PFSK-1 (cell line): Measurements from ENCODE around the gene MRFAP1L1.
A peak's percentile ranks its signal among the peaks of the same experiment; 100 is the strongest.

Experiments used
- FOXP2 ChIP-seq: optimal IDR thresholded peaks from 2 replicates; pipeline ENCODE3; 2011; ENCODE audit warnings: borderline replicate concordance, control low read depth, inconsistent platforms; ENCODE audit not compliant: insufficient read depth; ENCODE audit errors: extremely low read length, extremely low read depth
- POLR2AphosphoS5 ChIP-seq: IDR thresholded peaks from 2 replicates; pipeline ENCODE4 v1.6.1; 2012; ENCODE audit warnings: low read depth, mild to moderate bottlenecking, control low read depth, low read length, moderate library complexity
- SIN3A ChIP-seq: IDR thresholded peaks from 2 replicates; pipeline ENCODE4 v1.6.1; 2012; ENCODE audit warnings: mild to moderate bottlenecking, low read length, moderate library complexity, borderline replicate concordance; ENCODE audit not compliant: insufficient read depth
- TAF1 ChIP-seq: IDR thresholded peaks from 2 replicates; pipeline ENCODE4 v1.6.1; 2012; ENCODE audit warnings: low read length, control low read depth, borderline replicate concordance; ENCODE audit not compliant: insufficient read depth
- TF ChIP-seq, protein P1 (sequence below), 2 experiments: IDR thresholded peaks; 2 replicates each; pipeline versions ENCODE4 v1.6.1 to v1.8.0; 2011 to 2012; ENCODE audit warnings: low read depth in 2 of 2, low read length in 2 of 2, control low read depth in 1 of 2, inconsistent platforms in 1 of 2, mild to moderate bottlenecking in 1 of 2, moderate library complexity in 1 of 2; ENCODE audit not compliant: insufficient read depth in 1 of 2

Gene MRFAP1L1

DNA sequence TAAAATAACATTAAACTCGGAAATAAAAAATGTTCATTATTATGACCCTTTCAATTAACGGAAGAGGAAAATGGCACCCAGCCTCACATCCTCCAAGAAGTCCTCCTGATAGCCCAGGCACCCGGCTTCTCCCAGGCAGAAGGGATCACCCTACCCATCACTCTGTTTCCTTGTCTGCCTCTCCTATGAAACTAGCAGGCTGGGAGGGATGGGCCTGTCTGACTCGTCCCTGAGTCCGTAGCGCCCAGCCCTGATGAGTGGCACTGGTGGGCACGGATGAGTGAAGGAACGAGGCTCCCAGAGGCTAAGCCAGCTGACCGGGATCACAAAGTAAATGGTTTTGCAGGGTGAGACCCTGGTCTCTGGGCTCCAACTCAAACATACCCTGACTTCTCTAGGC, 44.2 kb upstream of the MRFAP1L1 start:
- TF ChIP-seq SIN3A = no peak
- TF ChIP-seq POLR2AphosphoS5 = no peak
- TF ChIP-seq, protein P1, sequence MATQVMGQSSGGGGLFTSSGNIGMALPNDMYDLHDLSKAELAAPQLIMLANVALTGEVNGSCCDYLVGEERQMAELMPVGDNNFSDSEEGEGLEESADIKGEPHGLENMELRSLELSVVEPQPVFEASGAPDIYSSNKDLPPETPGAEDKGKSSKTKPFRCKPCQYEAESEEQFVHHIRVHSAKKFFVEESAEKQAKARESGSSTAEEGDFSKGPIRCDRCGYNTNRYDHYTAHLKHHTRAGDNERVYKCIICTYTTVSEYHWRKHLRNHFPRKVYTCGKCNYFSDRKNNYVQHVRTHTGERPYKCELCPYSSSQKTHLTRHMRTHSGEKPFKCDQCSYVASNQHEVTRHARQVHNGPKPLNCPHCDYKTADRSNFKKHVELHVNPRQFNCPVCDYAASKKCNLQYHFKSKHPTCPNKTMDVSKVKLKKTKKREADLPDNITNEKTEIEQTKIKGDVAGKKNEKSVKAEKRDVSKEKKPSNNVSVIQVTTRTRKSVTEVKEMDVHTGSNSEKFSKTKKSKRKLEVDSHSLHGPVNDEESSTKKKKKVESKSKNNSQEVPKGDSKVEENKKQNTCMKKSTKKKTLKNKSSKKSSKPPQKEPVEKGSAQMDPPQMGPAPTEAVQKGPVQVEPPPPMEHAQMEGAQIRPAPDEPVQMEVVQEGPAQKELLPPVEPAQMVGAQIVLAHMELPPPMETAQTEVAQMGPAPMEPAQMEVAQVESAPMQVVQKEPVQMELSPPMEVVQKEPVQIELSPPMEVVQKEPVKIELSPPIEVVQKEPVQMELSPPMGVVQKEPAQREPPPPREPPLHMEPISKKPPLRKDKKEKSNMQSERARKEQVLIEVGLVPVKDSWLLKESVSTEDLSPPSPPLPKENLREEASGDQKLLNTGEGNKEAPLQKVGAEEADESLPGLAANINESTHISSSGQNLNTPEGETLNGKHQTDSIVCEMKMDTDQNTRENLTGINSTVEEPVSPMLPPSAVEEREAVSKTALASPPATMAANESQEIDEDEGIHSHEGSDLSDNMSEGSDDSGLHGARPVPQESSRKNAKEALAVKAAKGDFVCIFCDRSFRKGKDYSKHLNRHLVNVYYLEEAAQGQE (IDR thresholded peaks at IDR 0.05; ENCODE audit: insufficient read depth in 1 of 2, low read depth in 2 of 2, low read length in 2 of 2) = no peak
- TF ChIP-seq TAF1 = no peak

DNA sequence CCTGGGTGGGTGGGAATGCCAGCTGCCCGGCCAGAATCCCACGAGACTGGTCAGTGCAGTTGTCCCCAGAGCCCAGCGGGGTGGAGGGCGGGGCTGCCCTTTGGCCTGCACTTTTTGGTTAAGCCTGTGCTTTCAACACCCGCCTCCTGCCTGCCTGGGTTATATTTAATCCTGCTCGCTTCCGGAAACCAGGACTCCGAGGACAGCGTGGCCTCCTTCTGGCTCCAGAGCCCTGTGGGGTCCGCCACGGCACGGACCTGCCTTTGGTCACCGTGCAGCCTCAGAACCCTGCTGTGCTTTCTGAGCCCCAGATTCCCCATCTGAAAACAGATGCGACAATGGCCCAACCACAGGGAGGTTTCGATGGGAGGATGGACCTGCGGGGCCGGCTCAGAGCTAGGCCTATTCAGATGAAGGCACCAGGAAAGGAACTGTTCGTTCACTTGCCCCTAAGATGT, 43.5 kb upstream of the MRFAP1L1 start:
- TF ChIP-seq, protein P1 (IDR thresholded peaks at IDR 0.05; ENCODE audit: insufficient read depth in 1 of 2, low read depth in 2 of 2, low read length in 2 of 2) = no peak
- no peak for TF ChIP-seq FOXP2
- no peak for TF ChIP-seq POLR2AphosphoS5
- TF ChIP-seq TAF1 = no peak
- no peak for TF ChIP-seq SIN3A

DNA sequence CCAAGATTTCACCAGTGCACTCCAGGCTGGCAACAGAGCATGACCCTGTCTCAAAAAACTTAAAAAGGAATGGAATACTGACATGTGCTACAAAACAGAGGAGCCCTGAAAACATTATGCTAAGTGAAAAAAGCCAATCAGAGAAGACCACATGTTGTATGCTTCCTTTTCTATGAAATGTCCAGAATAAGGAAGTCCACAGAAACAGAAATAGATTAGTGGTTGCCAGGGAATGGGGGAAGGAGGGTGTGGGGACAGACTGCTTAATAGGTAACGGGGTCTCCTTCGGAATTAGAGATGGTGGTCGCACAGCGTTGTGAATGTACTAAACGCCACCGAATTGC, 42.8 kb upstream of the MRFAP1L1 start:
- TF ChIP-seq FOXP2 (no peak), POLR2AphosphoS5 (no peak)

DNA sequence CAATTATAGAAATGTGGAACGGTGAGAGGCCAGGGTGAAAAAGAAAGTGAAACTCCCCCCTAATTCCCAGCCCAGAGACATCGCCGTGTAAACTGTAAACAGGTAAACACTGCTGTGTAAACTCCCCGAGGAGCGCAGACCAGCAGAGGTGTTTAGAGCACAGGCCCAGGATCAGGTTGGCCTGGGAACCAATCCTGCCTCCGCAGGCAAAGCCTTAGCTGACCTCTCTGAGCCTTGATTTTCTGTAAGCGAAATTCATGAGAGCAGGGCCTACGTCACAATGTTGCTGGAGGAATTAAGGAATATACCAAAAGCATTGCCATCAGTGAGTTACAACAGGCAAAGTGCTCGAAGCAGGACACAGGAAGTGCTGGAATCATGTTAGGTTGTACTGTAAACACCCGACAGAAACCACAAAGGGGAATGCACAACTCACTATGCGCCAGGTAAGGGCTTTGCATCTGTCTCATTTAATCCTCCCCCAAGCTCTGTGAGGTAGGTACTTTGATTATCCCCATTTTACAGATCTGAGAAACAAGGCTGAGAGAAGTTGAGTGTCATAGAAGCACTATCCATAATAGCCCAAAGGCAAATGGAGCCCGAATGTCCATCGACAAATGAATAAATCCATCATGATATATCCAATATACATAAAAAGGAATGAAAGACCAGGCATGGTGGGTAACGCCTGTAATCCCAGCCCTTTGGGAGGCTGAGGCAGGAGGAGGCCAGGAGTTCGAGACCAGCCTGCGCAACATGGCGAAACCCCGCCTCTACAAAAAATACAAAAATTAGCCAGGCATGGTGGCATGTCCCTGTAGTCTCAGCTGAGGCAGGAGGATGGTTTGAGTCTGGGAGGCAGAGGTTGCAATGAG, 42.2 kb upstream of the MRFAP1L1 start:
- peak; percentile 9 for TF ChIP-seq FOXP2
- TF ChIP-seq, protein P1 (IDR thresholded peaks at IDR 0.05; ENCODE audit: insufficient read depth in 1 of 2, low read depth in 2 of 2, low read length in 2 of 2) = no peak
- no peak for TF ChIP-seq SIN3A
- TF ChIP-seq POLR2AphosphoS5 = no peak

DNA sequence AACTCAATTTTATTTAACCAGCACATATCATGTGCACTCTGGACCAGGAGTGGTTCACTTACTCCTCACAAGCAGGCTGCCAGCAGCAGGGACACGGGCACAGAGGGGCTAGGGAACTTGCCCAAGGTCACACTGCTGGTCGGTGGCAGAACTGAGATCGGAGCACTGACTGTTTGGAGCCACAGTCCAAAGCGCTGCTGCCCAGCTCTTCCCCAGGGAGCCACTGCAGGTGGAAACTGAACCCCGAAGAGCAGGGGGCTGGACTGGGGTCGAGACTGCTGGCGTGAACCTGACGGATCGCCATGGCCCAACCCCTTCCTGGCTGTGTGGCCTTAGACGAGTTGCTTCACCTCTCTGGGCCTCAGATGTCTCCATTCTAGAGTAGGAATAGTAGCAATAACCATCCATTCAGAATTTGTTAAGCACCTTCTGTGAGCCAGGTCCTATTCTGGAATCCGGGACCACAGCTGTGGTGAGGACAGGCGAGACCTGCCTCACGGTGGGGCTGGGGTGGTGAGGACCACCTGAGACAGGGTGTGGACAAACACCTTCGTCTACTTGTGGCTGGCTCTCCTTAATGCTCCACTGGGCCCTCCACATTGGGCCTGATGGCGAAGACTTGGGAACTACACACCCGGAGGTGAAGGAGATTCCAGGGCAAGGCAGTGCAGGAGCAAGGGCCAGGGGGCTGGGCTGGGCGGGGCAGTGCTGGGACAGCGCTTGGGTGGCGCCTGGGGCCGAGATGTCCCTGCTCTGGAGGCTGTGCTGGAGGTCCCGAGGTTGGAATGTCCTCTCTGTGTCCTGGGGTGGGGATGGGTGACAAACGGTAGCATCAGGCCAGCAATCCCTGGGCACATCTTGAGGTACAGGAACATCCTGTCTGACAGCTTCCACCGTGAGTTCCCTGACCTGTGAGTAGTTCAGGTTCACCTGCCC, 40.9 kb upstream of the MRFAP1L1 start:
- no peak for TF ChIP-seq TAF1

DNA sequence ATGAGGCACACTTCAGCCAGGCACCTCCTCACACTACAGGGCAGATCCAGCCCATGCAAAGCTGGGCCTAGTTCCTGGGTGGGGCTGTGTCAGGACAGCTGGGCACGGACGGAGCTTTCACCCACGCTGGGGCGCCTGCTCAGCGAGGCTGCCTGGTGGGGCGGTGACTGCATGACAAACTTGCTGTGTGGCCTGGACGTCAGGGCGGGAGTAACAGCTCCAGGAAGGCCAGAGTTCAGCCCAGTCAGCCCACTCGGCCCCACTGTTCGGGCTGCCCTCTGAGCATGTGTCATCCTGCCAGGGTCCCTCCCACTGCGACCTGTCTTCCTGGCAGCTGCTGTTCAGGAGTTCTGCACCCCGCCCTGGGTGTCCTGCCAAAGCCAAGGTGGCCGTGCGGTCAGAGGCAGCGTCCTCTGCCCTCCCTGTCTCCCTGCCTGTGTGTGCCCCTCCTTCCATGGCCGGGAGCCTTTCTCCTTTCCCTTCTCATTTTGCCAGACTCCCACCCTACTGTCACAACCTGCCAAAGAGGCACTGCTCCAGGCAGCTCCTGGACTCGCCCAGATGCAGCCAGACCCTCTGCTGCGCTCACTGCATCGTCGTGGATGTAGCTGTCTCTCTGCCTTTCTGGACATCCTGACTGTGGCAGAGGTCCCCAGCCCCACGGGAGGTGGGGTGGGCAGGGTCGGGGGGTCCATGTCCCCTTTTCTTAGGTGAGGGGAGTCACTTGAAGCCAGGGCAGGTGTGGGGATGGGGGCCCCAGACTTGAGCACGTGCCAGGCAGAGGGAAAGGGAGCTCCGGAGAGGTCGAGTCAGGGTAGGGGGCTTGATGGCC, 39.9 kb upstream of the MRFAP1L1 start:
- TF ChIP-seq SIN3A (no peak), POLR2AphosphoS5 (no peak), FOXP2 (no peak), TAF1 (no peak)
- TF ChIP-seq, protein P1 (IDR thresholded peaks at IDR 0.05; ENCODE audit: insufficient read depth in 1 of 2, low read depth in 2 of 2, low read length in 2 of 2) = no peak
